ENCODE data around the gene ZNF107. TPM values are rescaled to one million over a fixed set of nuclear protein-coding genes. Genes with fewer than 3 reads are reported as not detected.

The ZNF107 gene
- total RNA-seq, 1 donor from 2014 or later, result 11.7 TPM

- no peaks in the 10 kb centered on the region for H3K27me3 Mint-ChIP-seq (ENCODE audit: low read depth)
- TF ChIP-seq CTCF (IDR thresholded peaks at IDR 0.05; ENCODE audit: unreplicated experiment), result no peak
- no peak overlapping the region for H3K4me3 Mint-ChIP-seq
- H3K4me1 Mint-ChIP-seq, result no peaks in the 10 kb centered on the region
- DNase-seq (ENCODE audit: low spot score in 2 of 2, unreplicated experiment in 2 of 2), result no peak
- peaks cover 32% of the 10 kb centered on the region for H3K9me3 Mint-ChIP-seq
- no peaks in the 10 kb centered on the region for H3K36me3 Mint-ChIP-seq
- H3K27ac Mint-ChIP-seq, result no peak overlapping the region
Observed at GRCh38 chr7:64744680-64745079, 78.7 kb downstream of the ZNF107 start.

- no peak for DNase-seq (ENCODE audit: low spot score in 2 of 2, unreplicated experiment in 2 of 2)
- Mint-ChIP-seq H3K27ac (no peak overlapping the region), H3K9me3 (peaks cover 31% of the 10 kb centered on the region), H3K27me3 (ENCODE audit: low read depth) (no peaks in the 10 kb centered on the region), H3K4me3 (no peak overlapping the region), H3K36me3 (peaks cover 3% of the 10 kb centered on the region), H3K4me1 (no peaks in the 10 kb centered on the region)
- TF ChIP-seq CTCF (IDR thresholded peaks at IDR 0.05; ENCODE audit: unreplicated experiment), result no peak
Observed at GRCh38 chr7:64747802-64748201, 81.9 kb downstream of the ZNF107 start.

- no peak for TF ChIP-seq CTCF (IDR thresholded peaks at IDR 0.05; ENCODE audit: unreplicated experiment)
- no peak for DNase-seq (ENCODE audit: low spot score in 2 of 2, unreplicated experiment in 2 of 2)
- no peak overlapping the region for H3K4me3 Mint-ChIP-seq
- no peak overlapping the region for H3K27ac Mint-ChIP-seq
- no peaks in the 10 kb centered on the region for H3K4me1 Mint-ChIP-seq
- peaks cover 41% of the 10 kb centered on the region for H3K9me3 Mint-ChIP-seq
- no peaks in the 10 kb centered on the region for H3K27me3 Mint-ChIP-seq (ENCODE audit: low read depth)
- peaks cover 6% of the 10 kb centered on the region for H3K36me3 Mint-ChIP-seq
Observed at GRCh38 chr7:64753032-64753431, 87.1 kb downstream of the ZNF107 start.

GRCh38 chr7:64755865-64756264, 89.9 kb downstream of the ZNF107 start:
- no peak overlapping the region for H3K4me3 Mint-ChIP-seq
- H3K4me1 Mint-ChIP-seq, result no peaks in the 10 kb centered on the region
- H3K27me3 Mint-ChIP-seq (ENCODE audit: low read depth), result no peaks in the 10 kb centered on the region
- DNase-seq (ENCODE audit: low spot score in 2 of 2, unreplicated experiment in 2 of 2), result no peak
- no peak overlapping the region for H3K27ac Mint-ChIP-seq
- peaks cover 6% of the 10 kb centered on the region for H3K36me3 Mint-ChIP-seq
- H3K9me3 Mint-ChIP-seq, result peaks cover 39% of the 10 kb centered on the region
- no peak for TF ChIP-seq CTCF (IDR thresholded peaks at IDR 0.05; ENCODE audit: unreplicated experiment)

- Mint-ChIP-seq H3K27me3 (ENCODE audit: low read depth) (no peaks in the 10 kb centered on the region), H3K4me1 (no peaks in the 10 kb centered on the region), H3K4me3 (no peak overlapping the region), H3K36me3 (peaks cover 3% of the 10 kb centered on the region), H3K27ac (no peak overlapping the region), H3K9me3 (peaks cover 29% of the 10 kb centered on the region)
- no peak for TF ChIP-seq CTCF (IDR thresholded peaks at IDR 0.05; ENCODE audit: unreplicated experiment)
- no peak for DNase-seq (ENCODE audit: low spot score in 2 of 2, unreplicated experiment in 2 of 2)
Observed at GRCh38 chr7:64758151-64758550, 92.2 kb downstream of the ZNF107 start.

Small RNA genes lying within 50 kb of the gene (microRNA-seq; reads per million reads assigned to microRNA genes)
- gene MIR6839, result not detected

Other genes starting within 250 kb of the ZNF107 start
- 18.1 to 19.0 TPM (median 18.4 TPM) in 3 replicates for gene ZNF680, start 103.1 kb upstream of the ZNF107 start, total RNA-seq
- 16.1 to 17.4 TPM (median 17.1 TPM) in 3 replicates for gene ZNF138, start 128.3 kb downstream of the ZNF107 start, total RNA-seq
- gene ZNF273, start 237.1 kb downstream of the ZNF107 start, total RNA-seq, result 6.7 to 7.6 TPM (median 7.3 TPM) in 3 replicates

All from mesothelial cell of epicardium (in vitro differentiated cells).